AG10803 (cell line): ENCODE measurements around the gene EEF1AKMT1.

ENCODE experiments used
- DNase-seq: peaks from one replicate; pipeline ENCODE4 v3.0.0; 2010; ENCODE audit warnings: low read depth
- H3K4me3 ChIP-seq: 2 replicates; pipeline ENCODE4 v1.5.1; 2011; ENCODE audit warnings: mild to moderate bottlenecking, low read length, control low read depth
- TF ChIP-seq, protein P1 (sequence below): conservative IDR thresholded peaks from 2 replicates; pipeline ENCODE4 v1.5.1; 2011; ENCODE audit warnings: mild to moderate bottlenecking, low read length, control low read depth, inconsistent platforms

The EEF1AKMT1 gene, protein sequence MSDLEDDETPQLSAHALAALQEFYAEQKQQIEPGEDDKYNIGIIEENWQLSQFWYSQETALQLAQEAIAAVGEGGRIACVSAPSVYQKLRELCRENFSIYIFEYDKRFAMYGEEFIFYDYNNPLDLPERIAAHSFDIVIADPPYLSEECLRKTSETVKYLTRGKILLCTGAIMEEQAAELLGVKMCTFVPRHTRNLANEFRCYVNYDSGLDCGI

DNA sequence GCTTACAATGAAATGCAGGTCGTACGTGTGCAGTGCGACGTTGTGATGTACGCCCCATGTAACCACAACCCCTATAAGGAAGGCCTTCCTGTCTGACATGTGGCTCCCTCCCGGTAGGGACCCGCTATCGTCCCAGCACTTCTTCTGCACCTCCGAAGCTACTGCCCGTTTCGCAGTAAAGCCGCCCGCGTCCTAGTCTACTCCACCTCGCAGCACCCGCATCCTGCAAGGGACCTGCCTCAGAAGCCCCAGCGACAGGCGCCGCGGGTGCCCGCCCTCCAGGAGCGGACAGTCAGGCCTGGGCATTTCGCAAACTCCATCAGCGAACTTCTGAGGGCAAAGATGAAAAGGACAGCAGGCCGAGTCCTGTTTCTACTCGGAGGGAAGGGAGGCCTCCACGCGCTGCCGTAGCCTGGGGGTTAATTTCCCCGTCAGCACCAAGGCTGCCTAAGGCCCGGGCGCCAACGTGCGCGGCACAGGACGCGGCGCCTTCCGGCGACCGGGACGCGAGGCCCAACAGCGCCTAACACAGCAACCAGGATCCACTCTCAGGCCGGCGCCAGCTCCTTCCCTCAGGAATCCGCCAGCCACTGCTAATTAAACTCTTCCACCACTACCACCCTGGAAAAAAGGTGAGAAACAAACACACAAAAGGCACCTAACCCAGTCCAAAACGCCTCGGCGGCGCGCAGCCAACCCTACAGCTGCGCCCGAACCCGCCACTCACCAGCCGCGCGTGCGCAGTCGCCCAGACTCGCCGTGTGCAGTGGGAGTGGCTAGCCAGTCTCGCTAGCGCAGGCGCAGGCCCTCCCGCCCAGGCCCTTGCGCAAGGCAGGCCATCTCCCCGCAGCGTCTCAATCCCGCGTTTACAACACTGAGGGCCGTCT lies at the start of gene EEF1AKMT1:
TSS of gene EEF1AKMT1 (minus strand) at position 768 of the 887 bp plus-strand sequence. CDS start 16,363 bp downstream, outside the sequence.
- TF ChIP-seq, protein P1, sequence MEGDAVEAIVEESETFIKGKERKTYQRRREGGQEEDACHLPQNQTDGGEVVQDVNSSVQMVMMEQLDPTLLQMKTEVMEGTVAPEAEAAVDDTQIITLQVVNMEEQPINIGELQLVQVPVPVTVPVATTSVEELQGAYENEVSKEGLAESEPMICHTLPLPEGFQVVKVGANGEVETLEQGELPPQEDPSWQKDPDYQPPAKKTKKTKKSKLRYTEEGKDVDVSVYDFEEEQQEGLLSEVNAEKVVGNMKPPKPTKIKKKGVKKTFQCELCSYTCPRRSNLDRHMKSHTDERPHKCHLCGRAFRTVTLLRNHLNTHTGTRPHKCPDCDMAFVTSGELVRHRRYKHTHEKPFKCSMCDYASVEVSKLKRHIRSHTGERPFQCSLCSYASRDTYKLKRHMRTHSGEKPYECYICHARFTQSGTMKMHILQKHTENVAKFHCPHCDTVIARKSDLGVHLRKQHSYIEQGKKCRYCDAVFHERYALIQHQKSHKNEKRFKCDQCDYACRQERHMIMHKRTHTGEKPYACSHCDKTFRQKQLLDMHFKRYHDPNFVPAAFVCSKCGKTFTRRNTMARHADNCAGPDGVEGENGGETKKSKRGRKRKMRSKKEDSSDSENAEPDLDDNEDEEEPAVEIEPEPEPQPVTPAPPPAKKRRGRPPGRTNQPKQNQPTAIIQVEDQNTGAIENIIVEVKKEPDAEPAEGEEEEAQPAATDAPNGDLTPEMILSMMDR, result no peak
- DNase-seq, result peak; percentile 91
- H3K4me3 ChIP-seq, result peak within 1 kb of the TSS; percentile 74

DNA sequence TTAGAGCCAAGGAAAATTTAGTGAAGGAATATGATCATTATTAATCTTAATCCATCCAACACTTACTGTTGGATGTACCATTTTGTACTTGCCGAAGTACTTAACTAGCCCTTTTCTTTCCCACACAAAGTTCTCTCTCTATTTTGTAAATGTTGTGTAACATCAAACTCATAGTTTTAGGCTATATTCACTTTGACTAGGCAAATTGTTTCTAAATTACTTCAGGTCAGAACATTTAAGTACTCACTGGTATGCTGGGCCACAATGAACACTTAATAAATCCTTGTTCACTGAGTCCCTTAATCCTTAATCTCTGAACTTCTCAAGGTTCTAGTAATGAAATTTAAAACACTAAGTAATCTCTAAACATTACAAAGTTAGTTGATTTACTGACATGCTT lies 49.3 kb upstream of the EEF1AKMT1 start:
- H3K4me3 ChIP-seq, result no peak overlapping the region
- DNase-seq, result peak; percentile 40
- TF ChIP-seq, protein P1, result no peak

DNA sequence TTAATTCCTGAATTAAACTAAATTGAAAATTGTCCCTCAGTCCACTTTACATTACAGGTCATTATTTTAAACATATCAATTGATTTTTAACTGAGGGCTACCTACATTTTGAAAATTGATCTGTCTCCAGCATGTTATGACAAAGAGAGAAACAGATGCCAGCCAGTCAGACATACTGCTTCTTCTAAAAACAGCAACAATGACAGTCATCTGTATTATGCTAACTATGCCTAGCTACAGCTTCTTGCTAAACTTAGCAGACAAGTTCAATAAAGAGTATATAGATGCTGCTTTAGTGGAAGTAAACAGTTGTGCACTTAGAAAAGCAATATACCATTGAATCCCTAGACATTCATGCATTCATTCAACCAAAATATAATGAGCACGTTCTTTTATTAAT lies 48.6 kb upstream of the EEF1AKMT1 start:
- H3K4me3 ChIP-seq, result no peak overlapping the region
- DNase-seq, result no peak
- TF ChIP-seq, protein P1, result no peak

DNA sequence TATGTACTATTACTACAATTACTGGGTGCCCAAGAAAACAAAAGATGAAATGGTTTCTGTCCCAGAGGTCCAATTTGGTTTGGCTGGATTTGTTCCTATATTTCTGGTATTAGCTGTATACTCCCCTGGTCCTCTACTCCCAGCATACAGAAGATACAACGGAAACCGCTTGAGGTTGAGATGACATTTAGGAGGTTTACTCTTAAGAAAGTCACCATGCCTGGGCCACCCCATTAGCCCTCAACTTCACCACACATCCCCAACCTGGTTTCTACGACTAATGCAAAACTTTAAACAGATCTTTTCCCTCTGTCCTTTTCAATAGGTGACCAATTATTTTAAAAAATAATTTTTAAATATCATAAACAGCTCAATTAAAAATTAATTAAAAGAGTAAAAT lies 46.0 kb upstream of the EEF1AKMT1 start:
- DNase-seq, result no peak
- TF ChIP-seq, protein P1, result no peak
- no peak overlapping the region for H3K4me3 ChIP-seq

DNA sequence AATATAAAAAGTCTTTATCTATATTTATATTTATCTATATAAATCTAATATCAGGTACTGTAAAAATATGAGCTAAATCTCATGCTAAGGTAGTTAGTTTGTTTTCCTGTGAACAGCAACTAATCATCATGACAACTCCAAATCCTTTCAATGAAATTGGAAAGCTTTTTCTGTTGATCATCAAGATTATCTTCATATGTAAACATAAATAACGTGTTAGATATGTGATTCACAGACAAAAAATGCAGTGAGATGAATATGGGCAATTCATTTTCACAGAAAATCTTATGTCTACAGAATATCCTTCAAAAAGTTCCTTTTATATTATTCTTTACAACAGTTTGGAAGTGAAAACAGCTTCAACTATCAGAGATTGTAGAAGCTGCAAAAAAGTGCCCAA lies 41.7 kb upstream of the EEF1AKMT1 start:
- DNase-seq, result no peak
- no peak overlapping the region for H3K4me3 ChIP-seq
- TF ChIP-seq, protein P1, result no peak

DNA sequence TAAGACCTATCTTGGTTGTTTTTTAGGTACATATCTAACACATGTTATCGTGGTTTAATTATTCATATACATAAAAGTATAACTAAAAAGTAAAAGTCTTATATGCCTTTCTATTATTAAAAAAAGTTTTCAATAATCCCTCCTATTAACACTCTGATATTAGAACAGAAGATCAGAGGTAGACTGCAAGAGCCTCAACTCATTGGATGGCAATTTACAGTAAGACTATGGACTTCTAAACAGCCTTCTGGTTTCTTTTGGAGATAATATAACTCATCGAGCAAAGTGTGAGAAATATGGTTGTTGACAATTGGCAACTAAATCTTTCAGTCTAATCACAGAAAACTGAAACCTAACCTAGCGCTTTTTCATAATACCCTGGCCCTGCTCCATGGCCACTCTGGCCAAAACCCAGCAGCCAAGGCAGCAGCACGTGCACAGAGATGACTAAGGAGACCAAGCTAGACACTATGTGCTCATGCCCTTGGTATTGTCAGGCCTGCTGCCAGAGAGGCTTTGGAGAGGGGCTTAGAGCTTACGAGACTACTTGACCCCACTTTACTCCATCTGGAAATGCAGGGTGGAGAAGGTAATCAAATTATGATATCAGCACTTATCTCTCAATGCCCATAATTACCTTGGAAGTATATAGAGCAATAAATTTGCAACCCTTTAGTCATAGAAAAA lies 40.6 kb upstream of the EEF1AKMT1 start:
- DNase-seq, result peak; percentile 93
- TF ChIP-seq, protein P1, result no peak
- no peak overlapping the region for H3K4me3 ChIP-seq
